CD8-positive, alpha-beta memory T cell (primary cell): ENCODE results near the gene TMEM121B. TPM values are rescaled to one million over a fixed set of nuclear protein-coding genes. Genes with fewer than 3 reads are reported as not detected.
"Not testable (repeated sequence)": the region's sequence is repeated elsewhere in the genome, so short reads cannot be mapped to it uniquely, and the experiment has no call there.

Source experiments
- CTCF ChIA-PET: fragments of 350-600 bp; sonication (Branson Sonifier 250); formaldehyde crosslinking; loops from one replicate; lab custom pipeline; 2021; ENCODE audit warnings: antibody characterized with exemption; lab: Charles Lee
- POLR2A ChIA-PET: fragments of 350-600 bp; sonication (Branson Sonifier 250); formaldehyde crosslinking; loops from one replicate; lab custom pipeline; 2021; ENCODE audit warnings: antibody characterized with exemption; lab: Charles Lee
- DNase-seq, 5 donors: peaks; one replicate each; pipeline versions ENCODE4 v3.0.0 to v3.0.0-alpha.2; 2020 to 2022; ENCODE audit warnings: mixed read lengths in 1 of 5
- H3K27ac ChIP-seq: one replicate; pipeline ENCODE4 v1.7.0; 2013; ENCODE audit warnings: low read depth, mild to moderate bottlenecking, low read length, moderate library complexity
- H3K27me3 ChIP-seq: 2 replicates; pipeline ENCODE4 v1.7.0; 2013; ENCODE audit warnings: low read length, mild to moderate bottlenecking; ENCODE audit not compliant: insufficient read depth, poor library complexity, severe bottlenecking
- H3K36me3 ChIP-seq: 2 replicates; pipeline ENCODE4 v1.7.0; 2013; ENCODE audit warnings: mild to moderate bottlenecking, low read length, moderate library complexity; ENCODE audit not compliant: insufficient read depth
- H3K4me1 ChIP-seq: 2 replicates; pipeline ENCODE4 v1.7.0; 2013; ENCODE audit warnings: mild to moderate bottlenecking, low read length, moderate library complexity; ENCODE audit not compliant: insufficient read depth
- H3K4me3 ChIP-seq: 2 replicates; pipeline ENCODE4 v1.7.0; 2013; ENCODE audit warnings: mild to moderate bottlenecking, low read length
- H3K9me3 ChIP-seq: 2 replicates; pipeline ENCODE4 v1.7.0; 2013; ENCODE audit warnings: mild to moderate bottlenecking, low read length
- H3K27ac Mint-ChIP-seq, 8 donors: one replicate each; pipeline ENCODE4 v1.8.0; 2020 to 2021; ENCODE audit warnings: mixed read lengths in 8 of 8, mild to moderate bottlenecking in 6 of 8, inconsistent platforms in 3 of 8, moderate library complexity in 3 of 8
- H3K27me3 Mint-ChIP-seq, 2 donors: one replicate each; pipeline ENCODE4 v1.8.0; 2020 to 2021; ENCODE audit warnings: mixed read lengths in 2 of 2, mild to moderate bottlenecking in 1 of 2, moderate library complexity in 1 of 2
- H3K36me3 Mint-ChIP-seq, 3 donors: one replicate each; pipeline ENCODE4 v1.8.0; 2020 to 2021; ENCODE audit warnings: mixed read lengths in 3 of 3, inconsistent platforms in 1 of 3, mild to moderate bottlenecking in 1 of 3
- H3K4me1 Mint-ChIP-seq, 3 donors: one replicate each; pipeline ENCODE4 v1.8.0; 2020 to 2021; ENCODE audit warnings: mixed read lengths in 3 of 3, inconsistent platforms in 1 of 3, mild to moderate bottlenecking in 1 of 3
- H3K4me3 Mint-ChIP-seq, 7 donors: one replicate each; pipeline ENCODE4 v1.8.0; 2020 to 2021; ENCODE audit warnings: mixed read lengths in 7 of 7, mild to moderate bottlenecking in 6 of 7, moderate library complexity in 4 of 7, inconsistent platforms in 2 of 7
- H3K9me3 Mint-ChIP-seq, 5 donors: one replicate each; pipeline ENCODE4 v1.8.0; 2020 to 2022; ENCODE audit warnings: mixed read lengths in 5 of 5, mild to moderate bottlenecking in 3 of 5, moderate library complexity in 2 of 5, inconsistent platforms in 1 of 5
- polyA plus RNA-seq: library from polyadenylated mRNA; unstranded; fragments of 300-500 nt; fragmentation: Illumina TruSeq; gene quantifications from one replicate; pipeline ENCODE4 v1.2.3, GENCODE V29; 2021
- total RNA-seq, 2 experiments: library from RNA; stranded (reverse); gene quantifications; one replicate each; pipeline ENCODE4 v1.2.3, GENCODE V29; 2021

Gene TMEM121B
- total and polyA plus RNA-seq, 3 experiments from 2014 or later = 0.11 to 0.15 TPM; not detected in 1

DNA sequence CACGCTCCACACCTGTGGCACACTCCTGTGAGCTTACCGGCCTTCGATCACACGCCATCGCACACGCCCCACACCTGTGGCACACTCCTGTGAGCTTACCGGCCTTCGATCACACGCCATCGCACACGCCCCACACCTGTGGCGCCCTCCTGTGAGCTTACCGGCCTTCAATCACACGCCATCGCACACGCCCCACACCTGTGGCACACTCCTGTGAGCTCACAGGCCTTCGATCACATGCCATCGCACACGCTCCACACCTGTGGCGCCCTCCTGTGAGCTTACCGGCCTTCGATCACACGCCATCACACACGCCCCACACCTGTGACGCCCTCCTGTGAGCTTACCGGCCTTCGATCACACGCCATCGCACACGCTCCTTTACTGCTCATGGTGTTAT, 26.3 kb upstream of the TMEM121B start:
- Mint-ChIP-seq H3K4me1 (peaks cover 8 to 17% (median 11%) of the 10 kb centered on the region in 3 donors), H3K36me3 (peaks cover 0 to 54% (median 11%) of the 10 kb centered on the region in 3 donors)
- H3K4me1 ChIP-seq, H3K27me3 Mint-ChIP-seq, H3K4me3 ChIP-seq, H3K4me3 Mint-ChIP-seq, H3K36me3 ChIP-seq, H3K27me3 ChIP-seq, H3K9me3 ChIP-seq, POLR2A ChIA-PET, H3K9me3 Mint-ChIP-seq, H3K27ac Mint-ChIP-seq, DNase-seq, H3K27ac ChIP-seq: not testable (repeated sequence)
- CTCF ChIA-PET = interaction anchor here (1.6 kb wide), 1 partner anchor 24 kb away, joined by 6 read pairs; no protein-coding TSS in a partner anchor

DNA sequence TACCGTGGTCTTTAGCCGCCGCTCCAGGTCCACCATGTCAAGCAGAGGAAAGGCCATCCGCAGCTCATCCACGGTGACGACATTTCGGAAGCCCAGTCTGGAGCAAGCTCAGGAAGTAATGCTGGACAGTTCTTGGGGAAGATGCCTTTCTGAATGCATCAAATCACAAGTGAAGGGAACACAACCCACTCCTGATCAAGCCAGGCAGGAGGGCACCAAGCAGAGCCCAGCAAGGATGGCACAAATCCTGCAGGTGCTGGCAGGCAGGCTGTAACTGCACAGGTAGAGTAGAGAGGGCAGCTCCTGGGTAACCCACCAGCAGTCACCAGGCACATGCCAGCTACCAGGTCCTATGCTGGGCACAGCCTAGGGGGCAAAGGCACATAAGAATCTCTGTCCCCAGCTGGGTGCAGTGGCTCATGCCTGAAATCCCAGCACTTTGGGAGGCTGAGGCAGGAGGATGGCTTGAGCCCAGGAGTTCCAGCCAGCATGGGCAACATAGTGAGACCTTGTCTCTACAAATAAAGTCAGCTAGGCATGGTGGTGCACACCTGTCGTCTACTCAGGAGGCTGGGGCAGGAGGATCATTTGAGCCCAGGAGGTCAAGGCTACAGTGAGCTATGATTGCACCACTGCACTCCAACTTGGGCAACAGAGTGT, 24.0 kb upstream of the TMEM121B start:
- H3K9me3 ChIP-seq = no peaks in the 10 kb centered on the region
- peaks cover 11% of the 10 kb centered on the region for H3K36me3 ChIP-seq
- Mint-ChIP-seq H3K4me1 (no peaks in the 10 kb centered on the region), H3K9me3 (no peaks in the 10 kb centered on the region), H3K36me3 (peaks cover 0 to 71% (median 10%) of the 10 kb centered on the region in 3 donors), H3K27me3 (no peaks in the 10 kb centered on the region), H3K4me3 (no peak overlapping the region), H3K27ac (peak overlapping the region in 2 of 8 donors; percentile 34 to 75)
- H3K4me1 ChIP-seq = no peaks in the 10 kb centered on the region
- no peaks in the 10 kb centered on the region for H3K27me3 ChIP-seq
- CTCF ChIA-PET = interaction anchor here (1.3 to 1.6 kb wide), 3 partner anchors 12 to 87 kb away, joined by 3 to 4 read pairs (median 4); no protein-coding TSS in a partner anchor
- POLR2A ChIA-PET = no interaction called here
- no peak for DNase-seq
- H3K27ac ChIP-seq = no peak overlapping the region
- no peak overlapping the region for H3K4me3 ChIP-seq

DNA sequence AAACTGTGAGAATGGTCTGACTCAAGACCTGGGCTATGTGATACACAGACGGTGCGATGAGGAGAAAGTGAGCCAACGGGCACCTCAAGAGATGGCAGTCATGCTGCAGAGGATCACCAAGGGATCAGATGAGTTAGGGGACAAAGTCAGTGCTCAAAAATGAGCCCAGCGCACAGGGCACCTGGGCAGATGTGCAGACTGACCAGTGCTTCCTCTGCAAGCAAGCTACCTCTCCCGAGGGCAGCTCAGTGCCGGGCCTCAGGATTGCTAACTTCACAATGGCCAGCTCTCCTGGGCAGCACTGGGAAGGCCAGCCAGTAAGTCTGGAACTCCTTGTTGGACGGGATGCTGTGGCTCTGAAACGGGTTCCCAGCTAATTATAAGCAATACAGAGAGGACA, 22.7 kb upstream of the TMEM121B start:
- H3K4me3 Mint-ChIP-seq = no peak overlapping the region
- H3K4me3 ChIP-seq = no peak overlapping the region
- no peaks in the 10 kb centered on the region for H3K4me1 Mint-ChIP-seq
- ChIA-PET CTCF (interaction anchor here (0.7 to 1.8 kb wide), 3 partner anchors 15 to 86 kb away, joined by 3 to 5 read pairs (median 4); no protein-coding TSS in a partner anchor), POLR2A (no interaction called here)
- H3K36me3 Mint-ChIP-seq = peaks cover 0 to 74% (median 12%) of the 10 kb centered on the region in 3 donors
- H3K4me1 ChIP-seq = no peaks in the 10 kb centered on the region
- no peaks in the 10 kb centered on the region for H3K27me3 ChIP-seq
- no peak for DNase-seq
- H3K9me3 Mint-ChIP-seq = no peaks in the 10 kb centered on the region
- no peak overlapping the region for H3K27ac Mint-ChIP-seq
- H3K9me3 ChIP-seq = no peaks in the 10 kb centered on the region
- peaks cover 11% of the 10 kb centered on the region for H3K36me3 ChIP-seq
- no peaks in the 10 kb centered on the region for H3K27me3 Mint-ChIP-seq
- H3K27ac ChIP-seq = no peak overlapping the region

DNA sequence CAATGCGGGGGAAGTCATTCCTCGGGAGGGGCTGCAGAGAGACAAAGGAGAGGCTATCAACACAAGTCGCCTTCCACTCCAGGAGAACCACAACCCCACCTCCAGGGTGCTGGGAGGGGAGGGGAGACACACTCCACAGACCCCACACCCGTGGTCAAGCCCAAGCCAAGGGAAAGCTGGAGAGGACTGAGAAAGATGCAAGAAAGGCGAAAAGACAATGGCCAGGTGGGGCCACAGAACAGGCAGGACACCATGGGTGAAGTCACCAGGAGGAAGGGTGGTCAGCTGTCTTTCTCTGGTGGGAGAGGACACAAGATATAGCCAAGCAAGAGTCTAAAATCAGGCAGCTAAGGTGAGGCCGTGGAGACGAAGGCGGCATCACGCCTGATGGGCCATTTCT, 21.9 kb upstream of the TMEM121B start:
- no peak overlapping the region for H3K4me3 ChIP-seq
- peaks cover 11% of the 10 kb centered on the region for H3K36me3 ChIP-seq
- Mint-ChIP-seq H3K27ac (peak overlapping the region in 1 of 8 donors; percentile 43), H3K27me3 (no peaks in the 10 kb centered on the region), H3K4me3 (no peak overlapping the region), H3K9me3 (no peaks in the 10 kb centered on the region), H3K36me3 (peaks cover 0 to 75% (median 16%) of the 10 kb centered on the region in 3 donors), H3K4me1 (no peaks in the 10 kb centered on the region)
- CTCF ChIA-PET = interaction anchor here (1.8 kb wide), 1 partner anchor 29 kb away, joined by 5 read pairs; no protein-coding TSS in a partner anchor
- no peak for DNase-seq
- no peaks in the 10 kb centered on the region for H3K4me1 ChIP-seq
- no peaks in the 10 kb centered on the region for H3K9me3 ChIP-seq
- POLR2A ChIA-PET = no interaction called here
- no peak overlapping the region for H3K27ac ChIP-seq
- H3K27me3 ChIP-seq = no peaks in the 10 kb centered on the region

DNA sequence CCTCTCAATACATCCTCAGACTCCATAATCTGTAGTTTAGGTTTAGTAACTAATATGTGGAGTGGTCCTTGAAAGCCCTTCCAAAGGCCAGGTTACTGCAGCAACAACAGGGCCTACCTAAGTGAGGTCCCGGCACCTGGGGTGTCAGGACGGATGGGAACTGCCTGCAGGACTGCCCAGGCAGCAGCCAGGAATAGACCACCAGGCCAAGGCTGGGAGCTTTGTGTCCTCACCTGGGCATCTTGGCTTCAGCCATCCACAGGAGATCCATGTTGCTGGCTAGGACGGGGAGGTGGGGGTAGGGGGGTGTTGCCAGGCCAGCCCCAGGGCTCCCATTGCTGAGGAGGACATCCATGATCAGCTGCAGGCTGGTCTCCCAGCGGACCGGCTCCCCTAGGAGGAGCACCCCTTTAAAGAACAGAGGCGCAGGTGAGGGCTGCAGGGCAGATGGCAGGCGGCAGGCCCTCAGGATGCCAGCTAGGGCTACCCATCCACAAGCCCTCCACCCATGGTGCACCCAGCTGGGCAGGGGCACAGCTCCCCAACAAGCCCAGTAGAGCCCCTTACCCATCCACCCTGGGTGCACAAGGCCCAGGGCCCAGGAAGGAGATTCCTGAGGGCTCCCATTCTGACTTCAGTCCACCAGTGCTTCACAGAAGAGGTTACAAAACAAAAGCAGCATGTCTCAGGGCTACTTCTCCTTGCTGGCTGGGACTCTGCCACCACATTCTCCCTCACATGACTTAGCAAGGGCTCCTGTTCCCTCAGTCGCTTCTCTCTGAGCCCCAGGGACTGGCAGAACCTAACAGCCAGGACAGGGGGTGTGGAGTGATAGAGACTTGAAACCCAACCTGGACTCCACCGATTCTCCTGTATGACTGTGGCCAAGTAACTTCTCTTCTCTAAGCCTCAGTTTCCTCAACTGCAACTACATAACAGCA, 19.9 kb upstream of the TMEM121B start:
- H3K4me3 ChIP-seq = no peak overlapping the region
- H3K27me3 Mint-ChIP-seq = no peaks in the 10 kb centered on the region
- ChIA-PET CTCF (no interaction called here), POLR2A (no interaction called here)
- H3K36me3 Mint-ChIP-seq = peaks cover 0 to 81% (median 16%) of the 10 kb centered on the region in 3 donors
- no peaks in the 10 kb centered on the region for H3K4me1 Mint-ChIP-seq
- H3K27ac Mint-ChIP-seq = no peak overlapping the region
- H3K27ac ChIP-seq = no peak overlapping the region
- no peaks in the 10 kb centered on the region for H3K4me1 ChIP-seq
- no peaks in the 10 kb centered on the region for H3K9me3 ChIP-seq
- no peaks in the 10 kb centered on the region for H3K27me3 ChIP-seq
- no peaks in the 10 kb centered on the region for H3K9me3 Mint-ChIP-seq
- H3K4me3 Mint-ChIP-seq = no peak overlapping the region
- no peak for DNase-seq
- peaks cover 5% of the 10 kb centered on the region for H3K36me3 ChIP-seq

DNA sequence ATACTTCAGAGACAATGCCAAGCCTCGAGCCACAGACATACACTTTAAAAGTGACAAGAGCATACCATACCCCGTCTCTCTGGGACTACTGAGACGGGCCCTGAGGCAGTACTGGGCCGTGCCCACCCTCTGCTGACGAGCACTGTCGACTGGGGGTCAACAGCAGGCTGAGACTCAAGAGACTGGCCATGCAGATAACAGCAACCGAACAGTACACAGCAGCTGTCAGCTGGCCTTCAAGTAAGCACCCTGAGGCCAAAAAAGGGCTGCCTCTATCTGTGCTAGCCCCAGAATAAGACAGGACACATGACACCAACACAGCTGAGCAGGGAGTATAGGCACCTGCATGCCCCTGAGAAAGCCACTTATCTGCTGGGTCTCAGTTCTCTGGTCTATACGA, 18.9 kb upstream of the TMEM121B start:
- Mint-ChIP-seq H3K9me3 (no peaks in the 10 kb centered on the region), H3K27me3 (no peaks in the 10 kb centered on the region), H3K36me3 (peaks cover 0 to 76% (median 15%) of the 10 kb centered on the region in 3 donors), H3K4me1 (no peaks in the 10 kb centered on the region), H3K27ac (peak overlapping the region in 1 of 8 donors; percentile 33), H3K4me3 (no peak overlapping the region)
- H3K27me3 ChIP-seq = no peaks in the 10 kb centered on the region
- ChIA-PET CTCF (interaction anchor here (1.0 kb wide), 1 partner anchor 24 kb away, joined by 3 read pairs; no protein-coding TSS in a partner anchor), POLR2A (no interaction called here)
- no peak overlapping the region for H3K27ac ChIP-seq
- H3K4me3 ChIP-seq = no peak overlapping the region
- DNase-seq = no peak
- H3K36me3 ChIP-seq = peaks cover 5% of the 10 kb centered on the region
- no peaks in the 10 kb centered on the region for H3K4me1 ChIP-seq
- H3K9me3 ChIP-seq = no peaks in the 10 kb centered on the region

DNA sequence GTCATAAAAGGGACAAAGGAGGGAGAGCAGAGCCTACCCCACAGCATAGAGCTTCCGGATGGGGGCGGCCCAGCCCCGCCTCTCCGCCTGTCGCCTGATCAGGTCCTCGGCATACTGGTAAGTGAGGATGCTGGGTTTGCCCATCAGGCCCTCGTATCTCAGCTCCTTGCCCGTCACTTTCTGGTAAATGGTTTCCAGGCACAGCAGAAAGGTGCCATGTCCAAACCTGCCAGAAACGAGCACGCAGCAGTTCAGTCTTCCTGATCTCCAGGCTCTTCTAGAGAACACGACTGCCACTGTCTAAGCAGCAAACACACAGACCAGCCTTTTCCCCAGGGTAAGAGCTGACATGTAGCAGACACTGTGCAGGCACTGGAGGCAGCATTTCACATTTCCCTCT, 17.4 kb upstream of the TMEM121B start:
- Histone ChIP-seq H3K4me1 (no peaks in the 10 kb centered on the region), H3K4me3 (no peak overlapping the region), H3K9me3 (no peaks in the 10 kb centered on the region), H3K27me3 (no peaks in the 10 kb centered on the region), H3K36me3 (peaks cover 5% of the 10 kb centered on the region), H3K27ac (no peak overlapping the region)
- no peak overlapping the region for H3K4me3 Mint-ChIP-seq
- ChIA-PET CTCF (interaction anchor here (1.7 kb wide), 1 partner anchor 10 kb away, joined by 3 read pairs; no protein-coding TSS in a partner anchor), POLR2A (interaction anchor here (0.5 kb wide), 1 partner anchor 836 kb away, joined by 5 read pairs; no protein-coding TSS in a partner anchor)
- DNase-seq = no peak
- H3K9me3 Mint-ChIP-seq = no peaks in the 10 kb centered on the region
- H3K27ac Mint-ChIP-seq = peak overlapping the region in 1 of 8 donors; percentile 83
- peaks cover 0 to 65% (median 12%) of the 10 kb centered on the region in 3 donors for H3K36me3 Mint-ChIP-seq
- no peaks in the 10 kb centered on the region for H3K4me1 Mint-ChIP-seq
- H3K27me3 Mint-ChIP-seq = no peaks in the 10 kb centered on the region
